Measurements from ENCODE around the gene DHRS7B.
"Not testable (repeated sequence)": the region's sequence is repeated elsewhere in the genome, so short reads cannot be mapped to it uniquely, and the experiment has no call there.

The DHRS7B gene, protein sequence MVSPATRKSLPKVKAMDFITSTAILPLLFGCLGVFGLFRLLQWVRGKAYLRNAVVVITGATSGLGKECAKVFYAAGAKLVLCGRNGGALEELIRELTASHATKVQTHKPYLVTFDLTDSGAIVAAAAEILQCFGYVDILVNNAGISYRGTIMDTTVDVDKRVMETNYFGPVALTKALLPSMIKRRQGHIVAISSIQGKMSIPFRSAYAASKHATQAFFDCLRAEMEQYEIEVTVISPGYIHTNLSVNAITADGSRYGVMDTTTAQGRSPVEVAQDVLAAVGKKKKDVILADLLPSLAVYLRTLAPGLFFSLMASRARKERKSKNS

DNA sequence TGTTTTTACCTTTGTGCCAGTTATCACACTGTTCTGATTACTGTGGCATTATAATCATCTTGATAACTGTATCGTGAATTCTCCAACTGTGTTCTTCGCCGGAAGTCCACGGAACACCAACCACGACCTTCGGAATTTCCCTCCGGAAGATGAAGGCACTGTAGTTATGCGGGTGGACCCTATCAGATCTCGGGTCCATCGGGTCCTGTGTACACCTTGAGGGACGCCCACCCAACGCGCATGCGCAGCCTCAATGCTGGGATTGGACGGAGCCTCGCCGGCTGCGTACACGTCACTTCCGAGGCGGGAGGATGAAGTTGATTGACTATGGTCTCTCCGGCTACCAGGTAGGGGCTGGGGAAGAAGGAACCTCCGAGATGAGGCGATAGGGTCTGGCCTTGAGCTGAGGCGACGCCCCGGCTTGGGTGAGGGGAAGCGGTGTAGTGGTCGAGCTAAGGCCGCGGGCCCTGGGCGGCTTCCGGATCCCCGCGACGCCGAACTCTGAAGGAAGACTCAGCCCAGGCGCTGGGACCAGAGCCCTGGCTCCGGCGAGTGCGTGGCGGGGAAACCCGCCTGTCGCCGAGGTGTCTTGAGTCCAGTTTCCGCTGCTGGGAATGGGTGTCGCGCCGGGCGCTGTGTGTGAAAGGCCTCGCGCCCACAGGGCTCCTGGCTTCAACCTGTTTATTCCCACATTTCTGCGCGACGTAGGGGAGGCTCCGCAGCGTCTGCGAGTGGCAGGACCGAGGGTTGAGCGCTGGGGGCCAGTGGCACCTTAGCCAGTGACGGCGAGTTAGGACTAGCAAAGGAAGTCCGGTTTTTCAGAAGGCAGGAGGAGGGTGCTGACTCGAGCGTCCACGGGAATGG lies at the start of gene DHRS7B:
Gene DHRS7B, plus strand, starts transcription at position 320 of the 864 bp plus-strand sequence. Its CDS starts 8 bp downstream, at position 328.
- DNase-seq = peak; percentile 98

DNA sequence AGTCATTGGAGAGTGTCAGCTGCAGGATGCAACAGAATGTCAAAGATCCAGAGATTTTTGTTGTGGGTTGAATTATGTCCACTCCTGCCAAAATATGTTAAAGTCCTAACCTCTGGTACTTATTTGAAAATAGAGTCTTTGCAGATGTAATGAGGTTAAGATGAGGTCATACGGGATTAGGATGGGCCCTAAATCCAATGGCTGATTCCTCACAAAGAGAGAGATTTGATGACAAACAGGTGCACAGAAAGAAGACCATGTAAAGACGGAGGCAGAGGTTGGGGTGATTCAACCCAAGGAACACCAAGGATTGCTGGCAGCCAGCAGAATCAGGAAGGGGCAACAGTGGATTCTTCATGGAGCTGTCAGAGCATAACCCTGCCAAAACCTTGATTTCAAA lies 49.5 kb upstream of the DHRS7B start:
- no peak for DNase-seq

DNA sequence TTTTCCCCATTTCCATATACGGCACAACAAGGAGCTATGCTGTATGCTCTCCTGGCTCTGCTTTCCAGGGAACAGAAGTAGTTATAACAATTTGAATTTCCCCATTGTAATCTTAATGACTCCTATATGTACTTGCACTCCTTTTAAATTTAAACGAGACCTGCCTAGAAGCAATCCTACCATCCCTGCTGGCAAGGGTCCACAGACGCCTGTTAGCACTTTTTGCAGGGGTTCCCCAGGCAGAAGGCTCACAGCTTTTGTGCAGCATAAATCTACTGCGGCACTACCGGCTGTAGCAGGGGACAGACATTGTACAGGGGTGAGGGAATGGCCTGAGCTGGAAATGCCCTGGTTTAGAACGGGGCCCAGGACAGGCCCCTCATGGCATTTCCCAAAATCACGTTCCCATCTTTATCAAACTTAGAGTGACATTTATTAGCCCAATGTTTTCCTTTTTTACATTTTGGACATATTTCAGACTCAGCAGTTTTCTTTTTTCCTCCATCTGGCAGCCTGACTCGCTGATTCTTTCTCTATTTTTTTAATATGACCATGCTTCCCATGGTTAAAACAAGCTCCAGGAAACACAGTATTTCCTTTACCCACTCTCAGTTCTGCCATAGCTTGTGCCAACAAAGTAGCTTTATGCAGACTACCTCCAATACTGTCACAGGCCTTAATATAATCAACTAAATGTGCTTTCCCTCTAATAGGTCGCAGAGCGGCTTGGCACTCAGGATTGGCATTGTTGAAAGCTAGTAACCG lies 48.6 kb upstream of the DHRS7B start:
- no peak for DNase-seq

DNA sequence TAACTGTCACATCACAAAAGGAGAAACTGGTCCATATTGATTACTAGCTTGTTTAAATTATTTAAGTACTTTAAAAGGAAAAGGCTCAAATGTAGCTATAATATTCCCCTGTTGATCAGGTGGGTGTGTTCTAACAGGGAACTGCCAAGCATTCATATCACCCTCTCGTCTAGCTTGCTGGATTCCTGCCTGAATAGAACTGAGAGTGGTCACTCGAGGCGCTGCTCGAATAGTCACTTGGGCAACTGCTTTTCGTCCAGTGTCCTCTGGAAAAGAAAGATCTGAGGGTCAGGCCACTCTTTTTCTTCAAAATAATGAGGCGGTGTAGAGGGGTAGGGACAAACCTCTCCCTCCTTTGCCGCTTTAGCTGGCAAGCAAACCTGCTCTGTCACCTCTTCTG lies 47.6 kb upstream of the DHRS7B start:
- DNase-seq = no peak

DNA sequence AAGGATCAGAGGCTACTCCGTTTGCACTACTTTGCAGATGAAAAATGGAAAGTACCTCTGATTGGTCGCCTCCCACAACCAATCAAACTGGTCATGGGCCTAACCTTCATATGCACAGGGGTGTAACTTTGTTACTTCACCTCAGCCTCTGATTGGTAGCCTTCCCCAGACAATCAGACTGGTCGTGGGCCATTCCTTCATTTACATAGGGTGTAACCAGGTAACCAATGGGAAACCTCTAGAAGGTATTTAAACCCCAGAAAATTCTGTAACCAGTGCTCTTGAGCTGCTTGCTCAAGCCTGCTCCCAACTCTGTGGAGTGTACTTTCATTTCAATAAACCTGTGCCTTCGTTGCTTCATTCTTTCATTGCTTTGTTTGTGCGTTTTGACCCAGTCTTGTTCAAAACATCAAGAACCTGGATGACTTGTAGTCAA lies 44.7 kb upstream of the DHRS7B start:
- DNase-seq = no peak

DNA sequence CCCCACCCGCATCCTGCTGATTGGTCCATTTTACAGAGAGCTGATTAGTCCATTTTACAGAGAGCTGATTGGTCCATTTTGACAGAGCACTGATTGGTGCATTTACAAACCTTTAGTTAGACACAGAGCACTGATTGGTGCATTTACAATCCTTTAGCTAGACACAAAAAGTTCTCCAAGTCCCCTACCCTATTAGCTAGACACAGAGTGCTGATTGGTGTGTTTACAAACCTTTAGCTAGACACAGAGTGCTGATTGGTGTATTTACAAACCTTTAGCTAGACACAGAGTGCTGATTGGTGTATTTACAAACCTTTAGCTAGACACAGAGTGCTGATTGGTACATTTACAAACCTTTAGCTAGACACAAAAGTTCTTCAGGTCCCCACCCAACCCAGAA lies 41.5 kb upstream of the DHRS7B start:
- DNase-seq = not testable (repeated sequence)

DNA sequence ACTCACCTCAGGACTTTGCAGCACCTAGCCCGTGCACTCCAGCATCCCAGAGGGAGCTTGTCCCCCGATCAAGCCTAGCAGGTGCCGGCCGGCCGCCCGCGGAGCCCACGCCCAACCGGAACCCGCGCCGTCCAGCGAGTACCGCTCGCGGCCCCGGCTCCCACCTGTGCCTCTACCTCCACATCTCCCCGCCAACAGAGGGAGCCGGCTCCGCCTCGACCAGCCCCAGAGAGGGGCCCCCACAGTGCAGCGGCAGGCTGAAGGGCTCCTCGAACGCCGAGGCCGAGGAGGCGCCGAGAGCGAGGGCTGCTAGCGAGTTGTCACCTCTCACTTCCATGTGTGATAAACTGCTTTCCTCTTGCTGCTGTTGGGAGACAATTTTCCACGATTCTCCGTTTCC lies 41.1 kb upstream of the DHRS7B start:
- no peak for DNase-seq

DNA sequence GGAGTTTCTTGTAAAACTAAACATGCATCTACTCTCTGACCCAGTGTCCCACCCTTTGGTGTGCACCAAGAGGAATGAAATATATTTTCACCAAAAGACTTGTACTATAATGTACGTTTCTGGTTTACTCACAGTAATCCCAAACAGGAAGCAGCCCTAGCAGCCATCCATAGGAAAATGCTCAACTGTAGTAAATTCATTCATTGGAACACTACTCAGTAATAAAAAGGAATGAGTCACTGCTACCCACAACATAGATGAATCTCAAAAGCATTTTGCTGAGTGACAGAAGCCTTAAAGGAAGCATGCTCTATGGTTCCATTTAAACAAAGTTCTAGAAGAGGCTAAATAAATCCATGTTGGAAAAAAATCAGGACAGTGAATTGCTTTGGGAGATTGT lies 37.6 kb upstream of the DHRS7B start:
- no peak for DNase-seq

DNA sequence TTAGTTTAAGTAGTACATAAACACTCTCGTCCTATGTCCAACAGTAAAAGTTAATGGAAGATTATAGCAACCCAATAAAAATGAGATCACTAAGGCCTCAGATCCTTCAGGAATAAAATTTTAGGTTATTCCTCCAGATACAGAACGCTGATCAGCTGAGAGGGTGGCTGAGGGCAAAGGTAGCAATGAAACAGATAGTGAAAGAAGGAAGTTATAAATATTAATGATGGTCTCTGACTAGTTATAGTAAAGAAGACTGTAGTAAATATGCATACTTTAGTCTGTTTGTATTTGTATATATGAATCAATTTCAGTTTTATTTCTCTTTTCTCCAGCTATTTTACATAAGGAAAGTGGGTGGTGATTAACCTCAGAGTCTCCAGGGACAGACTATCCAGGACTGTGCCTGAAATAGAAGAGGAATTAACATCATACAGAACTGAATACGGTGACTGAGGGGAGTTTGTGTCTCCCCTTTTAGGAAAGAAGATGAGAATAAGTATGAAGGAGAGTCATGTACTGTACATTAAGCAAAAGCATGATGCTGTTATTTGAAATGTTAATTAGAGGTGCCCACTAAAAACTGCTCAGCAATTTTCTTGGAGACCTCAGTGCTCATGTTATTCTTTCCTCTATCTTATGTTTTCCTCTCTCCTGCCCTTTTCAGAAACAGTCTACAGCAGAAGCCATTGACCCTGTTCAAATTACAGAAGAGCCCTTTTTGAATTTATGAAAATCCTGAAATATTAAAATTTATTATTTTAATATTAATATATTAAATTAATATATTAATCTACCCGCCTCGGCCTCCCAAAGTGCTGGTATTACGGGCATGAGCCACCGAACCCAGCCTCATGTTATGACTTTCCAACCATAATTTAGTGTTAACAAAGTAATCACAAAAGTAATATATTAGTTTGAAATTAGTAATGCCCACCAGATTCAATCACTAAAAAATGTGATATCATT lies 36.5 kb upstream of the DHRS7B start:
- no peak for DNase-seq

DNA sequence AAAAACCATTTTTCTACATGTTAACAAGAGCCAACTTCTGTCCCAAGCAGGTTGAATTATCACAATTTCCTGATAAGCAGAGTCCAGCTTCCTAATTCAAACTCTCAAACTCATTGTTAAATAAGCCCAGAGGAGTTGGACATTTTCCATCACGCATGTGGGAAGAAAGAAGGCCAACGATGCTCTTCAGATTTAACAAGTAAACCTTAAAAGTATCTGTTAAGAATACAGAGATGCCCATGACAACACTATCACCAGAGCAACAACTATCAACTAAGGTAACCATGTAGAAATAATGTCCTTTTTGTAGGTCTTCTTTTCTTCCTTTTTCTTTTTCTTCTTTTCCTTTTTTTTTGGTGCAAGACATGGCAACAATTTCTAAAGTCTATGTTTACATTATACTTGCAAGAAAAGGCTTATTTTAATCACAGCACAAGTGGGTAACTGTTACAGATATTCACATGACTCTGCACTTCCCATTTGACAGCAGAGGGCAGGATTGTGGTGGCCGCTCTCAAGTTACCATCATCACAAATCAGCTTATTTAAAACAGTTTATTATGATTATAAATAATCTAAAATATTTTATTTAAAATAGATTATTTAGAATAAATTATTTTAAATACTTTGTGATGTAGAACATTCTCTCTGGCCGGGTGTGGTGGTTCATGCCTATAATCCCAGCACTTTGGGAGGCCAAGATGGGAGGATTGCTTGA lies 35.7 kb upstream of the DHRS7B start:
- no peak for DNase-seq

DNA sequence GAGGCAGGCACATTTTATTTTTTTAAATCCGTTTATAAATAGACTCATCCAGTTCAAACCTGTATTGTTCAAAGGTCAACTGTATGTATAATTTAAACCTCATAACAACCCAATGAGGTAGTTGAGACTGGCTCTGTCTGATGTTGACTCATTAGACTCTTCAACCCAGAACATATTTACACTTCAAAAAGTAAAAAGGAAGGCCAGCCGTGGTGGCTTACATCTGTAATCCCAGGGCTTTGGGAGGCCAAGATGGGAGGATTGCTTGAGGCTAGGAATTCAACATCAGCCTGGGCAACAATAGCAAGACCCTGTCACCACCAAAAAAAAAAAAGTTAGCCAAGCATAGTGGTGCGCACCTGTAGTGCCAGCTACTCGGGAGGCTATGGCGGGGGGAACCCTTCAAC lies 32.5 kb upstream of the DHRS7B start:
- DNase-seq = no peak

DNA sequence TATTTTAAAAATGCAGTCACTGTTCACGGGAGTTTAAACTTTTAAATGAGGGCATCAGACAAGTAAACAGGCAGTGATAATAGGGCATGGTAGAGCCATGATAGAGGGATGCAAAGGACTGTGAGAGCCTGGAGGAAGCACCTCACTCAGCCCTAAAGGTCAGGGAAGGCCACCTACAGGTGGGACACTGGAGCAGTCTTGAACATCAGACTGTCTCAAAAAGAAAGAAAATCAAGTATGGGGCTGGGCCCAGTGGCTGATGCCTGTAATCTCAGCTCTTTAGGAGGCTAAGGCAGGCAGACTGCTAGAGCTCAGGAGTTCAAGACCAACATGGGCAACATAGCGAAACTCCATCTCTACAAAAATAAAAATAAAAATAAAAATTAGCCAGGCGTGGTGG lies 31.0 kb upstream of the DHRS7B start:
- no peak for DNase-seq

DNA sequence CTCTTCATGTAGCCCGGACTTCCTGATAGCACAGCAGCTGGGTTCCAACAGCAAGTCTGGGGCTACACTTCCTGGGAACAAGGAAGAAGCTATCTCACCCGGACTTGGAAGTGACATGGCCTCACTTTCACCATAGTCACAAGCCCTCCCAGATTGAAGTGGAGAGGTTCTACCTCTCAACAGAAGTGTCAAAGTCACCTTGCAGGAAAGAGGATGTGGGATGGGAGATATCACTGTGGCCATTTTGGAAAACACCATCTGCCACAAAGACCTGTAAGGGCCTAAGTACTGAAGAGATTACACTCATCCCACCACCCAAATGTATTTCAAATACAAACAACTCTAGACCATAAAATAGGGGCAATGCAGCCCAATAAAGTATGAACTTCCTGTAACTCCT lies 29.9 kb upstream of the DHRS7B start:
- no peak for DNase-seq

DNA sequence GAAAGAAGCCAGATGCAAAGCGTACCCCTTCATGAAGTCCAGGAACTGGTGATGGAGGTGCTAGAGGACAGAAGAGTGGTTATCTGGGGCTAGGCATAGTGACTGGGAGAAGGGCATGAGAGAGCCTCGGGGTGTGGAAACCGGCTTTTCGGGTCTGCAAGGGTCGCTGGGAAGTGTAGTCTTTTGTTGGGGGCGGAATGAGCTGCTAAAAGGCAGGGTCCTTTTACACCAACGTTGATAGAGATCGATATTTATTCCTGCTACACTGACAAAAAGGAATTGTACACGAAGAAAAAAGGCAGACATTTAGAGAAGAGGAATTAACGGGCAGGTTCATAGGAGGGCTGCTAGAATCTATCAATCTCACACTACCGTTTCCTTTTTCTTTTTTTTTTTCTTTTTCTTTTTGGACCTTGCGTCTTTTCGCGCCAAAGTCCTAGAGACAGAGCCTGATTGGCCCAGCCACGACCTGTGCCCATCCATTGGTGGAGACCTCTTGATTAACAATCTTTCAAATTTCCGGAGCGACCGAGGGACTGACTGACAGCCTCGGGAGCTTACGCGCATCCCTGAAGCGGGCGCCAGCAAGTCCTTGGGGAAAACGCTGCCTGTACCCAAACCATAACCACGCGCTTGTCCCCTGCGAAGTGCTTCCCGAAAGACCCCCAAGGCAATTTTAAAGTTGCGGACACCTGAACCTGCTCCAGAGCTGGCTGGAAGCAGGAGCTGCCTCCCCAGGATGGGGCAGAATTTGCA lies 27.7 kb upstream of the DHRS7B start:
- peak; percentile 77 for DNase-seq

DNA sequence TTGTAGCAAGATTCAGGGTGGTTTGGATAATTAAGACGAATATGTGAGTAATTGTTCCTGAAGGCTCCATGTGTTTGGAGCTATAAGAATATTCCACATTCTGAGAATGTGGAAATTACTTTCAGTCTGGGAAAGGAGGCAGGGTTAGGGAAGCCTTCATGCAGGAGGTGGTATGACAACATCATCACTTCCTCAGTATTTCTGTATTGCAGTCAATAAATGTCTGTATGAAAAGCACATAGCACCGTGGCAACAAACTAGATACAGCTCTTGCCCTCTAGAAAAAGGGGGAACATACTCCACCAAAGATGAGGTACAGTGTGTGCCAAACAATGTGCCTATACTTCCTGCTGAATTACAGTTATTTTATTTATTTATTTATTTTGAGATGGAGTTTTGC lies 26.1 kb upstream of the DHRS7B start:
- no peak for DNase-seq

DNA sequence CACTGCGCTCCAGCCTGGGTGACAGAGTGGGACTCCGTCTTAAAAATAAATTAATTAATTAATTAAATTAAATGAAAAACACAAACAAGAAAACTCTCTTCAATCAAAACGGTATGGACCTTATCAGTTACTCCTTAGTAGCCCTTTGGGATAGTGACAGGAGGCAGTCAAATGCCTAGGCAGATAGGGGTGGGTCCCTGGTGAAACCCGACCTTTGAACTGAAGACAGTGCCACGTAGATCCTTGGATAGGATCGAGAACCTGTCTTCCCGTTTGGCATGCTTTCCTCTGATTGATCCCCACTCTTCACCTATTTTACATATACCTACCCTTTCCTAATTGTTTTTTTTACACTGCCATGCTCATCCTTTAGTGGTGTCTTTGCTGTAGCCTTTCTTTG lies 22.2 kb upstream of the DHRS7B start:
- DNase-seq = no peak

DNA sequence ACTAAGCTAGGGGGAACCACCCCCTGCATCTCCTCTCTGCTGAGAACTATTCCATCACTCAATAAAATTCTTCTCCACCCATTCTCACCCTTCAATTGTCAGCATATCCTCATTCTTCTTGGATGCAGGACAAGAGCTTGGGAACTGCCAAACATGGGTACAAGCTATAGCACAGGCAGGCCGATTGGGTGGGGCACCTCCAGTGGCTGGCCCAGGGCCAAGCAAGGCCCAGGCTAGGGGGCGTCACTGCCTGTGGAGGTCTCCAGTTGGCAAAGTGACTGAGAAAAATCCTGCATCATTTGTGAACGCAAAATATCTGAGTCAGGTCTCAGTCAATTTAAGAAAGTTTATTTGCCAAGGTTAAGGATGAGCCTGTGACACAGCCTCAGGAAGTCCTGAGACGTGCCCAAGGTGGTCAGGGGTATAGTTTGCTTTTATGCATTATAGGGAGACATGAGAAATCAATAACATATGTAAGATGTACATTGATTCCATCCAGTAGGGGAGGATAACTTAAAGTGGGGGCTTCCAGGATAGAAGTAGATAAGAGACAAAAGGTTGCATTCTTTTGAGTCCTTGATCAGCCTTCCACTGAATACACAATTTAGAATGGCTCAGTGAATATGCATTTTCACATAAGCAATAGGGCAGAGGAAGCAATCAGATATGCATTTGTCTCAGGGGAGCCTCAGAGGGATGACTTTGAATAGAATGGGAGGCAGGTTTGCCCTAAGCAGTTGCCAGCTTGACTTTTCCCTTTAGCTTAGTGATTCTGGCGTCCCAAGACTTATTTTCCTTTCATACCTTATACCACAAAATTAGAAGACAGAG lies 21.5 kb upstream of the DHRS7B start:
- DNase-seq = no peak

DNA sequence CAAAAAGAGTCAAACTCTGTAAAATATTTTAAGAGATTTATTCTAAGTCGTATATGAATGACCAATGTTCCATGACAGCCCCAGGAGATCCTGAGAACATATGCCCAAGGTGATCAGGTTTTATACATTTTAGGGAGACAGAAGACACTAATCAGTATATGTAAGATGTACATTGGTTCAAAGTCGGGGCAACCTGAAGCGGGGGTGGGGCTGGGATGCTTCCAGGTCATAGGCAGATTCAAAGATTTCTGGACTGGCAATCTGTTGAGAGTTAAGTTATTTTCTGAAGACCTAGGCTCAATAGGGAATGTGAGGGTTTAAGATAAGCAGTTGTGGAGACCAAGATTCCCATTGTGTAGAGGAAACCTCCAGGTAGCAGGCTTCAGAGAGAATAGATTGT lies 20.4 kb upstream of the DHRS7B start:
- no peak for DNase-seq

DNA sequence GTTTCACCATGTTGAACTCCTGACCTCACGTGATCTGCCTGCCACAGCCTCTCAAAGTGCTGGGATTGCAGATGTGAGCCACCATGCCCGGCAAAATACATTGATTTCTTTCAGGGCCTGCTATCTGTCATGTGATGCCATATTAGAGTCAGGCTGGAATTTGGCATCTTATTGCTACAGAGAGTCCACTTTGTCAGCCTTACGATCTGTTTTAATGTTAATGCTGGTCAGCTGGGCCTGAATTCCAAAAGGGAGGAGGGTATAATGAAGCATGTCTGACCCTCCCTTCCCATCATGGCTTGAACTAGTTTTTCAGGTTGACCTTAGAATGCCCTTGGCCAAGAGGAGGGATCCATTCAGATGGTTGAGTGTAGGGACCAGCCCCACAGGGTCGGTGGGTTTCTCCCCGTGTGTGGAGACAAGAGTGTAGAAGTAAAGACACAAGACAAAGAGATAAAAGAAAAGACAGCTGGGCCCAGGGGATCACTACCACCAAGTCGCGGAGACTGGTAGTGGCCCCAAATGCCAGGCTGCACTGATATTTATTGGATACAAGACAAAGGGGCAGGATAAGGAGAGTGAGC lies 19.6 kb upstream of the DHRS7B start:
- not testable (repeated sequence) for DNase-seq
